Amygdala (tissue), 56 donors: ENCODE data around the gene TTBK2.
"Not testable (repeated sequence)": the region's sequence is repeated elsewhere in the genome, so short reads cannot be mapped to it uniquely, and the experiment has no call there.

ENCODE experiments used
- DNase-seq, 56 donors: peaks; one replicate each; lab custom pipeline; 2025; lab: John Stamatoyannopoulos, UW

The TTBK2 gene

DNA sequence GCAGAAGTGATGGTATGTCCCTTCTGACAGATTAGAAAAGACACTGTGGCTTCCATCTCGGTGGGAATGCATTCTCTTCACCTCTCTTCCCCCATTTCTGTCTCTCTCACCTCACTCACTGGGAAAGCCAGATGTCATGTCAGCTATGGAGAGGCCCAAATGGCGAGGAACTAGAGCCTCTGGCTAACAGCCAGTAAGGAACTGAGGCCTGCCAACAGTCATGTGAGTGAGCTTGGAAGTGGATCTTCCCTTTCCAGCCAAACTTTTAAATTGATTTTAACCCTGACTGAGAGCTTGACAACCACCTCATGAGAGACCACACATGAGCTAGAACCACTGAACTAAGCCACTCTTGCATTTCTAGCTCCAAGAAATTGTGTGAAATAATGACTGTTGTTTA lies 148.4 kb downstream of the TTBK2 start:
- DNase-seq: peak in 13 of 56 donors; percentile 1 to 33 (median 4)

DNA sequence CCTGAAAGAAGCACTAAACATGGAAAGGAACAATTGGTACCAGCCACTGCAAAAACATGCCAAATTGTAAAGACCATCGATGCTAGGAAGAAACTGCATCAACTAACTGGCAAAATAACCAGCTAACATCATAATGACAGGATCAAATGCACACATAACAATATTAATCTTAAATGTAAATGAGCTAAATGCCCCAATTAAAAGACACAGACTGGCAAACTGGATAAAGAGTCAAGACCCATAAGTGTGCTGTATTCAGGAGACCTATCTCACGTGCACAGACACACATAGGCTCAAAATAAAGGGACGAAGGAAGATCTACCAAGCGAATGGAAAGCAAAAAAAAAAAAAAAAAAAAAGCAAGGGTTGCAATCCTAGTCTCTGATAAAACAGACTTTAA lies 154.5 kb downstream of the TTBK2 start:
- not testable (repeated sequence) for DNase-seq

DNA sequence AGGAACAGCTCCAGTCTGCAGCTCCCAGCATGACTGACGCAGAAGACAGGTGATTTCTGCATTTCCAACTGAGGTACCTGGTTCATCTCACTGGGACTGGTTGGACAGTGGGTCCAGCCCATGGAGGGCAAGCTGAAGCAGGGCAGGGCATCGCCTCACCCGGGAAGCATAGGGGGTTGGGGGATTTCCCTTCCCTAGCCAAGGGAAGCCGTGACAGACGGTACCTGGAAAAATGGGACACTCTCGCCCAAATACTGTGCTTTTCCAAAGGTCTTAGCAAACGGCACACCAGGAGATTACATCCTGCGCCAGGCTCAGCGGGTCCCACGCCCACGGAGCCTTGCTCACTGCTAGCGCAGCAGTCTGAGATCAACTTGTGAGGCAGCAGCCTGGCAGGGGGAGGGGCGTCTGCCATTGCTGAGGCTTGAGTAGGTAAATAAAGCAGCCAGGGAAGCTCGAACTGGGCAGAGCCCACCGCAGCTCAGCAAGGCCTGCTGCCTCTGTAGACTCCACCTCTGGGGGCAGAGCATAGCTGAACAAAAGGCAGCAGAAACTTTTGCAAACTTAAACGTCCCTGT lies 156.3 kb downstream of the TTBK2 start:
- DNase-seq: peak in 7 of 56 donors; percentile 0 to 15 (median 7)

DNA sequence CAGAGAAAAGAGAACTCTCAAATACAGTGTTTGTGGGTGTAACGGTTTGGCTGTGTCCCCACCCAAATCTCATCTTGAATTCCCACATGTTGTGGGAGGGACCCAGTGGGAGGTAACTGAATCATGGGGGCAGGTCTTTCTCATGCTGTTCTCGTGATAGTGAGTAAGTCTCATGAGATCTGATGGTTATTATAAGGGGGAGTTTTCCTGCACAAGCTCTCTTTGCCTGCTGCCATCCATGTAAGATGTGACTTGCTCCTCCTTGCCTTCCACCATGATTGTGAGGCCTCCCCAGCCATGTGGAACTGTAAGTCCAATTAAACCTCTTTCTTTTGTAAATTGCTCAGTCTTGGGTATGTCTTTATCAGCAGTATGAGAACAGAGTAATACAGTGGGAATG lies 158.8 kb downstream of the TTBK2 start:
- DNase-seq: not testable (repeated sequence)

DNA sequence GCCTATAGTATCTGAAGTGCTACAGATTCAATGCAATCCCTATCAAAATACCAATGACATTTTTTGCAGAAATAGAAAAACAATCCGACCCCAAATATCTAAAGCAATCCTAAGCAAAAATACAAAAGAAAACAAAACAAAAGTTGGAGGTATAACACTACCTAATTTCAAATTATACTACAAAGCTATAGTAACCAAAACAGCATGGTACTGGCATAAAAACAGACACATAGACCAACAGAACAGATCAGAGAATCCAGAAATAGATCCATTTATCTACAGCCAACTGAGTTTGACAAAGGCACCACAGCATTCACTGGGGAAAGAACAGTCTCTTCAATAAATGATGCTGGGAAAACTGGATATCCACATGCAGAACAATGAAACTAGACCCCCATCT lies 159.8 kb downstream of the TTBK2 start:
- DNase-seq: no peak

DNA sequence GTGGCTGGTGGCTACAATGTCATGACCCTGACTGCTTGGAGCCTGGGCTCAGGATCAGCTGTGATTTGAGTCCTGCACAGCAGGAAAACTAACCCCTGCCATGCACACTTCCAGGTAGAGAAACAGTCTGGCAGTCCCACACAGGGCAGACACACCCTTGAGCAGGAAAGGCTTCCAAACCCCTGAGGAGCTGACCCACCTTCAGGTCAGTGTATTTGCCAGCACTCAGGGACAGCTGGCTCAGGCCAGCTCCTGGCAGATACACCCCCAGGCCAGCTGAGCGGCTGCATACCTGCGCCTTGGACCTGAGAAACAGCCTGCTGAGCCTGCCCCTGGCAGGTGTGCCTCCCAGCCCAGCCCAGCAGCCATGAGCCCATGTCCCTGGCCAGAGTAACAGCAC lies 161.5 kb downstream of the TTBK2 start:
- DNase-seq: no peak

DNA sequence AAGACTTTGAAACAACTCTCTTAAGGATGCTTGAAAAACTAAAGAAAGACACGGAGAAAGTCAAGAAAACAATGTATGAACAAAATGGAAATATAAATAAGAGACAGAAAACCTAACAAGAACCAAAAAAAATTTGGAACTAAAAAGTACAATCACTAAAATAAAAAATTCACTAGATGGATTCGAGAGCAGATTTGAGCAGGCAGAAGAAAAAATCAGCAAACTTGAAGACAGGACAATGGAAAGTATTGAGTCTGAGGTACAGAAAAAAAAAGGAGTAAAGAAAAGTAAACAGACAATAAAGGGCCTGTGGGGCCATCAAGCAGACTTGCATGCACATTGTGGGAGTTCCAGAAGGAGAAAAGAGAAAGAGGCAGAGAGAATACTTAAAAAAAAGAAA lies 170.3 kb downstream of the TTBK2 start:
- no peak for DNase-seq

DNA sequence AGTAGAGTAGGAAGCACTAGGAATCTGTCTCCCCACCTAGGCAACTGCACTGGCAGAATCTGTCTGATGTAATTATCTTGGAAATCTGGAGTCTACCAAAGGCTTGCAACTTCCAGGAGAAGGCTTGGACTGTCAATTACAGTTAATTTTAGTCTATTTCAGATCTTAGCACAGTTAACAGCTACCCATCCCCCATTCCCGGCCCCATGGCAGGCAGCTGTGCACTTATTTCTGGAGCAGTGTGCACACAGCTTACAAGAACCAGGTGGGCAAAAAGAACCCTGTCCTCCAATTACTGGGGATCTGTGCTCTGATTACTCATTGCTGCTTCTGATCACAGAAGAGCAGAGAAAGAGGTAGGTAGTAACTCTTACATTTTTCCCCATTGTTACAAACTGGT lies 171.3 kb downstream of the TTBK2 start:
- DNase-seq: no peak

DNA sequence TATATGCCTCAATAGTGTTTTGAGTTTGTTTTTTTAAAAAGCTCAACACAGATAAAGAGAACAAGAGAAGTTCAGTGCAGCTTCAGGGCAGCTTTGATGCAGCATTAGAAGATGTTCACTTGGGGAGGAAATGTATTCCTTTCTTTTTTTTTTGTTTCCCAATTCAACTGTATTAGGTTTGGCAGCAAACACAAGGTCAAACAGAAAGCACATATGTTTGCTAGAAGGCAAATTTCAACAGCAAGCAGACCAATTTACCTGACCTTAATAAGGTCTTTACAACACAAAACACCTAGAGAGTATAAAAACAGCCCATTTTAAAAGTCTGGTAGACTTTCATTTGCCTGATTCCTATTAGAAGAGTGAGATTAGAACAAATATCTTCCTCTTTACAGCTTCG lies 176.4 kb downstream of the TTBK2 start:
- DNase-seq: no peak

DNA sequence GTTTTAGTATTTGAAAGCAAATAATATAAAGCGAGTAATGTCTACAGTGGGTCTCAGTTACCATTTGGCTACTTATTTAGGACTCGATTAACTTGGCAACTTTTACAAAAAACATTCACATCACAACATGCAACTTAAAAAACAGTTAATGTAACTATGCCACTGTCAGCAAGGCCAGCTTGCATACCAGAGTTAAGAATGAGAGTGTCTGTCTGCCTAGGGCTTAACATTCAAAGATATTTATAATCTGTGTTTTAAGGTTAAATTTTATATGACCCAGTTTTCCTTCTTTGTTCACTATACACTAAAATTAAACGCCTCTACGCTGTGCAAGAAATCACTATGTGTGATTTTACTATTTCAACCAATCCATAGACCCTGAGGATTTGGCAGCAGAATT lies 178.4 kb downstream of the TTBK2 start:
- no peak for DNase-seq

DNA sequence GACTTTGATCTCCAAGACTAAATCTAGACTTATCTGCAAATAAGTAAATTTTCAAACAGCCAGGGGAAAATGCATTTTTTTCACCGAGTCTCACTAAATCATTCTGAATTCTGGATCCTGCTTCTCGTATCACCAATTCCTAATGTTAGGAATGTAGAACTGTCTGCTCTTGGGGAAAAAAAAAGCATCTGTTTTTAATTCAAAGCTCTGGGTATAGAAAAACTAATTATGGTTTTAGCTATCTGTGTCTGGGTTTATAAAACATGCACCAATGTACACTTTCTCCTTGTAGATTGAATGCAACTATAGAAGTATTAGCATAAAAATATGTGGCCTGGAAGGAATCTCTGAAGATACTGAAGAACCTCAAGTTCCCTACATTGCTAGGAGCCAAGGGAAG lies 178.9 kb downstream of the TTBK2 start:
- no peak for DNase-seq

DNA sequence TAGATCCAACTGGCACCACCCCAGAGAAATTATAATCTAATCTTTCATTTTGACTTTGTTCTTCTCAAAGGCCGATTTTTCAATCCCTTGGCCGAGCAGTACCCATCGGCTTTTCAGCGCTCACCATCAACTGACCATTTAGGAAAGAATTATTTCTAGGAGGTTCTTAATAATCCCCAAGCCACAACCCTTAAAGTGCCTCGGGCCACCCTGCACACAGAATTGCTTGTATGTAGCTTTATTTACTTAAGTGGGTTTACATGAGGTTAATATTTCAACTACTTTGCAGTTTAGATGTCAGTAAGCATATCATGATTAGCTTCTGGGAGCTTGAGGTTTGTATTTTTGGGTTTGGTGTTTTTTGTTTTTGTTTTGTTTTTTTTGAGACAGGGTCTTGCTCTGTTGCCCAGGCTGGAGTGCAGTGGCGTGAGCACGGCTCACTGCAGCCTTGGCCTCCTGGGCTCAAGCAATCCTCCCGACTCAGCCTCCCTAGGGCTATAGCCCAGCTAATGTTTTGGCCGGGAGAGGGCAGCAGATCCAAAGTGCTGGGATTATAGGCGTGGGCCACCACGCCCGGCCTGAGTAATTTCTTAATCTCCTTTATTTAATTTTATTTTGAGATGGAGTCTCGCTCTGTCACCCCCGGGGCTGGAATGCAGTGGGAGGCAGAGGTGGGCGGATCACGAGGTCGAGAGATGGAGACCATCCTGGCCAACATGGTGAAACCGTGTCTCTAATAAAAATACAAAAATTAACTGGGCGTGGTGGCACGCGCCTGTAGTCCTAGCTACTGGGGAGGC lies 182.8 kb downstream of the TTBK2 start:
- DNase-seq: no peak

DNA sequence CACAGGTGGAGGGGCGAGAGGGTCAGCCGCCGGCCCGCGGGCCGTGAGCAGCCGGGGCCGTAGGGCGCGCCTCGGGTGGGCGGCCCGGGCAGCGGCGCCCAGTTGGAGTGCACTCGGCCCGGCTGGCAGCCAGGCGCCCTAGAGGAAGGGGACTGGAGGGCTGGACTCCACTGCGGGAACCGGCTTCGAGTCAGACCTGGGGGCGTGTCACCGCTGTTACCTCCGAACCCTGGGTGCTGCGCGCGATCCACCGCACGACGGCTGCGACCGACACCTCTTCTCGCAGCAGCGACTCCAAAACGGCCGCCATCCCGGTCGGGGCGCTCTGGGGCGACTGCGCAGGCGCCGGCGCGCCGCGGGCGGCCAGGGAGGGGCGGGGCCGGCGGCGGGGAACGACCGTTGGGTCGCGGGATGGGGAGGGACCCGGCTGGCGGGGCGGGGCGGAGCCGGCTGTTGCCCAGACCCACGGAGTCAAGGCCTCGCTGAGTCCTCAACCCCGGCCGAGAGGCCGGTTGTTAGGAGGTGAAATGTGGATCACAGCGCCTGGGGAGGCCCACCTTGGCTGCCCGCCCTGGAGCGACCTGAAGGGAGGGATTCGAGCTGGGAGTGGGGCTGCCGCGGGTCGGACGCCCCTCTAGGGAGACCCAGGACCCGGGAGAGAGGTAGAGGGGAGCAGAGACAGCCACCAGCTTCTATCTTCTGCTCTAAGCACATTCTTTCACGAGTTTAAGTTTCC lies 183.6 kb downstream of the TTBK2 start, which contains the start of gene CDAN1:
Gene CDAN1 (minus strand): TSS at position 336 of the 736 bp plus-strand sequence. CDS start 26 bp downstream, at position 310.
- peak; percentile 38 to 90 (median 78) for DNase-seq

DNA sequence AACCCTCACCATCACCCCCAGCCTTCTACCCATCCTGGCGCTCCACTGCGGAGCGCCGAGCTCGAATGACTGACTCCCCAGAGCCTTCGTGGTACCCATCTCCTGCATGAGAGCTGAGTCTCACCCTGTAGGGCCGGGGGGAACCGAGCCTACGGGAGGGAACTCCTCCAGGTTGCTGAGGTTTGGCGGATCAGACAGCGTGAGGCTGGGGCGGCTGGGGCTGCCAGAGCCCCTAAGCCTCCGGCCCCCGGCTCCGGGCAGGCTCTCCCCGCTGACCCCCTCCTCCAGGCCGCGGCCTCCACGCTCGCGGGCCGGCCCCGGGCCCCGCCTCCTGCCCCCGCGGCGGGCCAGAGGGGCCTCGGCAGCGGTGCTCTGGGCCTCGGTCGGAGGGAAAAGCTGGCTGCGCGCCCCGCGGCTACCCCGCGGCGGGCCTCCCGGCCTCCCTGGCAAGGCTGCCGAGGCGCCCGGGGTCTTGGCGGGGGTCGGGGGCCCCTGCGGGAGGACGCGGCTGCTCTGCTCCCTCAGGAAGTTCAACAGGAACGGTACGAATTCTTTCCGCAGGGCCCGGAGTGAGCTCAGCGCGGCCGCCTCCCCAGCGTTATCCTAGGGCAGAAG lies 184.3 kb downstream of the TTBK2 start:
- peak in 2 of 56 donors; percentile 26 to 33 for DNase-seq

DNA sequence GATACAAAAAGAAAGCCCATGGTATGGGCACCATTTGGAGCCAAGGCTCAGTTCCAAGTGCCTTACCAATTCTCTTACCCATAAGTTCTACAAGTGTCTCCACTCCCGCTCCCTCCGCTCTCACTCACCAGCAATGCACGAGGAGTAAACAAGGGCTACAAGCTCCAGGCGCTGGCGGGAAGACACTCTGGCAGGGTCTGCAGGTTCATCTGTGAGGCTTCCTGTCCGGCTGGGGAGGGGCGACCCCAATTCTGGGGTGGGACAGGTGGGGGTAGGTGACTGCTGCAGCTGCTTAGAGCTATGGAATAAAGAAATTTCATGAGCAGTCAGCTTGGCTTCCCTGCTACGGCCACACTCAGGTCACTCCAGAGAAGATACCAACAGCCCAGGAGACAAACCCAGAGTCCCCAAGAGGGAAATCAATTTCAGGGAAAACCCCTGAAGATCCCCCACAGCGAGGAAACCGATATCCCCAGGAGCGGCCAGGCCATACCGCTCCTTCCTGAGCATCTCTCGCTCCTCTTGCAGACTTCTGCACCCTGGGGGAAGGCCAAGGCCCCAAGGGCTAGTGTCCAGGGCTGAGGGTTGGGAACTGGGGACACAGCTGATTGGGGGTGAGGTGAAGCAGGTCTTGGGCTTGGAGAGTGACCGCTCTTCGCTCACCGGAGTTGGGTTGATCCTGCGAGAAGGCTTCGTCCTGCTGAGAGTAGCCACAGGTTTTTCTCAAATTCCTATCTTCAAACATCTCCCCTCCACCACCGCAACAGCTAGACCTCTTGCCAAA lies 185.0 kb downstream of the TTBK2 start:
- no peak for DNase-seq

DNA sequence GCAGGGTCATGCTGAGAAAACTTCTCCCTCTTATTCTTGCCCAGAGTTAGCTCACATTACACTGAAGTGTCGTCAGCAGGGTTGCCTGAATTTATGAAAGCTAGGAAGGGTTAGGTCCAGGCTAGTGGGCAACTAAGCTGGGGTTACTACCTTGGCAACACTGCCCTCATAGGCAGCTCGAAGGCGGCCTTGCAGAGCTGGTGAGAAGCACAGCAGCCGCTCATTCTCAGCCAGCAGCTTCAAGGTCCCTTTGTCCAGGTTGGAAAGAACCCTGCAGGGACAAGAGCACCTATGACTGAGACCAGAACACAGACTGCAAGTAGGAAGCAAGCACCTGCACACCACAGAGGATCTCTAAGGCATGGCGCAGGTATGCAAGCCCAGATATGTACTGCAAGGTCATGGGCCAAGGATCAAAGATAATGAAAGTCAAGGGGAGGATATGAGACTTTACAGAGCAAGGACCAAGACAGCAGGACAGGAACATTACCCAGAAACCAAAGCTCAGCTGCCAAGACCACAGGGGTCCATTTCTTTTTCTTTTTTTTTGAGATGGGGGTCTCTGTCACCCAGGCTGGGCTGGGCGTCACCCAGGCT lies 186.4 kb downstream of the TTBK2 start:
- no peak for DNase-seq

DNA sequence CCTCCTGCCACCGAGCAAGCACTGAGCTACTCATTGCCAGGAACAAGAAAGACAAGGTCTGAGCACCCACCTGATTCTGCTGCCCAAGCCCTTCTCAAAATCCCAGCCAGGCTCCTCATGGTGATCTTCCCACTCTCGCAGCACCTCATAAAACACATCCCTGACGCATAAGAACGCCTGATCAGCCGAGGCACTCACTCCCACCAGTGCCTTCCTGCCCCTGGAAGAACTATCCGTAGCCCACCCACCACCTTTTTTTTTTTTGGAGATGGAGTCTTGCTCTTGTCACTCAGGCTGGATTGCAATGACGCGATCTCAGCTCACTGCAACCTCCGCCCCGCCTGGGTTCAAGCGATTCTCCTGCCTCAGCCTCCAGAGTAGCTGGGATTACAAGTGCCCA lies 187.6 kb downstream of the TTBK2 start:
- DNase-seq: no peak

DNA sequence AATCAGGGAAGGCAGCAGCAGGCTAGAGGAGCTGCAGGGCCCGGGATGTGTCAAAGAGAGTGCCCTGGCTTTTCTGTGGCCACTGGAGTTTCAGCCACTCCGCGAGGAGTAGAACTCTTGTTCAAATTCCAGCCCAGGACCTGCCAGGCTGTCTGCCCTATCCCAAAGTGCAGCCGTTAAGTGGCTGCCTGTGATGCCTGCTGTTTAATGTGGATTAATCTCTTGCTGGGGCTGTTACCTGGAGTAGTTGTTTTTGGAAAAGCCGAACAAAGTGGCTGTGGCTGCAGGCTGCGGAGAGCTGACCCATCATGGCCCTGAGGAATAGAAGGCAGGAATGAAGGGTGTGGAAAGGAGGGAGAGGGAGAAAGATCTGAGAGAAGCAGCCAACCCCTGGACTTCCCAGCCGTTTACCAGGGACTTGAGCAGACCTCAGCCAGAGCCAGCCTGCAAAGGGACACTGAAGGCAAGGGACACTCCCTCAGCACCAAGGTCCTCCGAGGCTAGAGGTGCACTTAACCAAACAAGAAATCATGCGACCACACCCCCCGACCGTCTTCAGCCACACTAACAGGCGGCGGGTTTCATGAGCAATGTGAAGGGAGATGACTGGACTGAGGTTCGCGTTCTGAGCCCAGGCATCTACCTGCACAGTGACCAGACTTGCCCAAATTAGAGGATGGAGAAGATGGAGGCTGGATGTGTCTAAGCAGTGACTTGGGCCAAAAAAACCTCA lies 188.3 kb downstream of the TTBK2 start:
- no peak for DNase-seq

DNA sequence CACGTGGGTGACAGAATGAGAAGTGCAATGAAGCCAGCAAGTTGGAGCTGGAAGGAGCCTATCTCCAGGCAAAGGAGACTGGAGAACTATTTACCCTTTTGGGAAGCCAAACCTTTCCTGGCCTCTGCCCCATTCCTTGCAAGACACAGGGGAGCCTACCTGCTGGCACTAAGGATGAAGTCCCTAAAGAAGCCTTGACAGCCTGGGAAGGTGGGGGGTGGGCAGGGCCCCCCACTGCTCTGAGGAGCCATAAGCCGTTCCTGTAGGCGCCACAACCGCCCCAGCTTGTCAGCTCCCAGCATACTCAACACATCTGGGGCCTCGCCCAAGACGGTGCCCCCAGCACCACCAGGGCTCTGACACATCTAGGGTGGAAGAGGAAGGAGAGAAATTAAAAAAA lies 189.1 kb downstream of the TTBK2 start:
- DNase-seq: no peak
